Head of caudate nucleus (tissue), 42 donors: ENCODE results near the gene HTR1B.

ENCODE experiments used
- DNase-seq, 42 donors: peaks; one replicate each; pipeline versions ENCODE4 v3.0.0 to v3.0.0-alpha.2; 2020 to 2021; ENCODE audit warnings: mixed read lengths in 7 of 42
- intact Hi-C: fragments of 100-400 bp; cut with DNase I; formaldehyde crosslinking; loops from one replicate; pipeline ENCODE4 v1.15.0; 2022

The HTR1B gene

DNA sequence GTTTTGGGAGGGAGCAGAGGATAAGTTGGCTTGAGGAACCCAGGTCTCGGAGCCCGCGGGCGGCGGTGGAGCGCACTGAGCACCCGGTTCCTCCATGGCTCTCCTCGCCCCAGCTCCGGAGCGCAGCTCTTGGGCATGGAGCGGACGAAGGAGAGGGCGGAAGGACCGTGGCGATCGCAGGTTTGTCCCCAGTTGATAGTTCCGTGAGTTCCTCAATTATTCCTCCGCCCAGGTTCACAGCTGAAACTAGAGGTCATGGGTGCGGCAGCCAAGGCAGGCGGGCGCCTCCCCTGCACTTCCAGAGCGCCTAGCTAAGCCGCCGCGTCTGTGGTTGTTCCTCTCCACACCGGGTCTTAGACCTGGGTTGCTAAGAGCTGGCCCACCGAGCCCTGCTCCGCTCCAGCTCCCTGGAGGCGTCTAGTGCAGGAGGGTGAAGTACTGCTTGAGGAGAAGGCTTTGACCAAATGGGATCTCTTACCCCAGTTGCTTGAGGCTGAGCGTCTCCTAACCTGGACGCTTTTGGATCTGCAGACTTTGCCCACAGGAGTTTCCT, at the start of gene HTR1B:
Gene HTR1B (minus strand): TSS at position 184 of the 553 bp plus-strand sequence. CDS start 88 bp downstream, at position 96.
- intact Hi-C loops = no loop called here
- DNase-seq = peak in 38 of 42 donors; percentile 19 to 77 (median 50)

DNA sequence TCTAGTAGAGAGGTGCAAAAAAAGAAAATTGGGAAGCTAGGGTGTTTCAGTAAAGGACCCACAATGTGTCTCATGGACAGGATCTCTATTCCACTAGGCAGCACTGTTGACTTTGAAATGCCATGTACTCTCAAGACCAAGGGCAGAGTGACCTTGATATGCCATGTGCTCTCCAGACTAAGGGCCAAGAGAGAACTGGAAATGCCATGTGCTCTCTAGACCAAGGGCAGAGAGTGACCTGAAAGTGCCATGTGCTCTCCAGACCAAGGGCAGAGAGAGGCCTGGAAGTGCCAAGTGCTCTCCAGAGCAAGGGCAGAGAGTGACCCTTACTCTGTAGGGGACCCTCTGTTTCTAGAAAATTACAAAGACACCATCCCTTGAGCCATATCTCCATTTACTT, 49.3 kb upstream of the HTR1B start:
- intact Hi-C loops = no loop called here
- no peak for DNase-seq

DNA sequence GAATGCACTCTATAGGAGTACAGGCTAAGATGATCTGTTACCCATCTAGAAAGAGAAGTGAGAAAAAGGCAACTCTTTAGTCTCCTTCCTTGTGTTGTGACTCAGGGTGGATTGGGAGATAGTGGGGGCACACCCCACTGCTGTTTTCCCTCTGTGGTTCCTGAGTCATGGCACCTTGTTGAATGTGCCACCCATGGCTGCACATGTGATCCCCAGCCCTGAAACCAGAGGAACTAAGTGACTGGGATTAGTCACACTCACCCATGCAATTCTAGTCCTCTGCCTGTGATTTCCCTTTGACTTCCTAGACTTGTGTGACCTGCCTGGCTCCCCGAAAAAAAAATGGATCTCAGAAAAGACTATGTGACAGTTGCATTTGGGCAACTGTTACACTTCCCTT, 48.6 kb upstream of the HTR1B start:
- intact Hi-C loops = no loop called here
- DNase-seq = no peak

GRCh38 chr6:77502981-77503380, 39.7 kb upstream of the HTR1B start:
- no peak for DNase-seq
- intact Hi-C loops = no loop called here

- DNase-seq = no peak
- intact Hi-C loops = no loop called here
Measured at GRCh38 chr6:77492530-77492929, 29.2 kb upstream of the HTR1B start.

DNA sequence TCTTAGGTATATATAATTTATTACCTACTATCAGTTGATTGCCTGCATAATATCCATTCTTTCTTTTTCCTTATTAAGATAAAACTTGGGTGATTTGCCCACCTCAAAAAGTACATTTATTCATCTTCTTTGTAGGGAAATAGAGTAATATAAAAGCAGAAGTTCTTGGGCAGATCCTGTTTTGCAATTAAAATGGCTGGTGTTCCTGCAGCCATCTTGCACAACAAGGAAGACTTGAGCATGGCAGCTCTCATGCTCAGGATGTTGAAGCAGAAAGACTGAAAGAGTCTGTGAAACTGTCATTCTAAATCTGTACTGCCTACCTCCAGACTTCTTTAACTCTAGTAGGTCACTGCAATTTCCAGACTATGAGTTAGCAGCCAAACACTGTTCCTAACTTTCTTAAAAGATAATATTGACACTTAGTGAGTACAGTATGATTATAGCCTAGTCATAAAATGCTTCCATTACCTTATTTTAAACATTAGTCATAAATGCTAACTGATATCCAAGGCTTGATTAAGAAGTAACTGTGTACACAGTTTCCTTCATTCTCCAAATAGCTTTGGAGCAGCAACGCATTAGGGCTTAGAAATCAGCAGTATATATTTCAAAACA, 24.6 kb upstream of the HTR1B start:
- DNase-seq = no peak
- intact Hi-C loops = no loop called here

- intact Hi-C loops = no loop called here
- no peak for DNase-seq
Measured at GRCh38 chr6:77482981-77483380, 19.7 kb upstream of the HTR1B start.

DNA sequence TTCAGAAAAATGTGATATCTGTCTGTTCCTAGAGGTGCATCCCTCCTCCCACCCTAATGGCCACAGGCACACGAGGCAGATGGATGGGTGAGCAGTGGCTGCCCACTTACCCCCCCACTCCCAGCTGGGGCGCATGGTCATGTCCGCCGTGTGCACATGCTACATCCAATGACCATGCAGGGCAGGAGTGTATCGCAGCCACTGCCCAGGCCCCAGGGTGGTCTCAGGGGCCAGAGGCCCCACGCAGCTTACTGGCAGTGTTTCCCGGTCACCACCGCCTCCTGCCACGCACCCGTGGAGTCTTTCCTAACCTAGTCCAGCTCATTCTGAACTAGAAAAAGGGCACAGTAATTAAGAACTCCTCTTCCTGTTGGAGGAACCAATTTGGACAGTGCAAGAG, 11.7 kb upstream of the HTR1B start:
- intact Hi-C loops = no loop called here

GRCh38 chr6:77474286-77474956, 11.1 kb upstream of the HTR1B start:
- no peak for DNase-seq

More for the DNA sequence above, 11.7 kb upstream of the HTR1B start:
- no peak for DNase-seq

DNA sequence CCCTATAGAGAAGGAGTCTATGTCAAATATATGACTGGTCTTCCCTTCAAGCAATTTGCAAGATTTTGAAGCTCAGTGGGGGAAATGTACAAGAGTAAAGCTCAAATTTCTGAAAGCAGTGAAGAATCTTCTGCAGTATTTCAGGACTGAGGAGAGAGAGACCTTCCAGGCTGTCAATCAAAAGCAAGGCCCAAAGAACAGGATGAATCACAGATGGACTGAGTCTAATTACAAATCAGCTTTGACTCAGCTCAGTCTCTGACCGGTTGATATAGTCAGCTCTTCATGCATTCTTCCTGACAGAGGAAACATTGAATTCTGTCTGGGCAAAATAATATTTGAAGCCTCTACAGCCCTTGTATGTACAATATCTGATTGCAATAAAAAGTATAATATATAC, 7.7 kb upstream of the HTR1B start:
- intact Hi-C loops = no loop called here

More at GRCh38 chr6:77474286-77474956, 11.1 kb upstream of the HTR1B start:
- intact Hi-C loops = no loop called here

DNA sequence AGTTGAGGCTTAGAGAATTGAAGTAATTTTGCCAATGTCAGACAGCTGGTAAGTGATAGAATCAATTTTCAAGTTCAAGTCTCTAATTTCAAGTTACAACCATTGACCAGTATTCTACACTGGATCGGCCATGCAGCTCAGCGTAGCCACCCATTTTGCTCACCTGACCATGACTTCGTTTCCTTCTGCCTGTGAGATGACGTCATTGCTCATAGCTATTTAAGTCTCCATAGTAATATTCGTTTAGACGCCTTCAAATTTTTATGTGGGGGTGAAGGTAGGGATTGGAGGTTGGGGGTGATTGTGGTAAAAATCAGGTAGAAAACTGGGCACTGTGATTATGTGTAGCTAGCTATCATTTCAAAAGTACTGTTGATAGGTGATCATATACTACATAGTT, 5.6 kb upstream of the HTR1B start:
- DNase-seq = no peak
- intact Hi-C loops = no loop called here

More for the DNA sequence above, 7.7 kb upstream of the HTR1B start:
- DNase-seq = no peak

DNA sequence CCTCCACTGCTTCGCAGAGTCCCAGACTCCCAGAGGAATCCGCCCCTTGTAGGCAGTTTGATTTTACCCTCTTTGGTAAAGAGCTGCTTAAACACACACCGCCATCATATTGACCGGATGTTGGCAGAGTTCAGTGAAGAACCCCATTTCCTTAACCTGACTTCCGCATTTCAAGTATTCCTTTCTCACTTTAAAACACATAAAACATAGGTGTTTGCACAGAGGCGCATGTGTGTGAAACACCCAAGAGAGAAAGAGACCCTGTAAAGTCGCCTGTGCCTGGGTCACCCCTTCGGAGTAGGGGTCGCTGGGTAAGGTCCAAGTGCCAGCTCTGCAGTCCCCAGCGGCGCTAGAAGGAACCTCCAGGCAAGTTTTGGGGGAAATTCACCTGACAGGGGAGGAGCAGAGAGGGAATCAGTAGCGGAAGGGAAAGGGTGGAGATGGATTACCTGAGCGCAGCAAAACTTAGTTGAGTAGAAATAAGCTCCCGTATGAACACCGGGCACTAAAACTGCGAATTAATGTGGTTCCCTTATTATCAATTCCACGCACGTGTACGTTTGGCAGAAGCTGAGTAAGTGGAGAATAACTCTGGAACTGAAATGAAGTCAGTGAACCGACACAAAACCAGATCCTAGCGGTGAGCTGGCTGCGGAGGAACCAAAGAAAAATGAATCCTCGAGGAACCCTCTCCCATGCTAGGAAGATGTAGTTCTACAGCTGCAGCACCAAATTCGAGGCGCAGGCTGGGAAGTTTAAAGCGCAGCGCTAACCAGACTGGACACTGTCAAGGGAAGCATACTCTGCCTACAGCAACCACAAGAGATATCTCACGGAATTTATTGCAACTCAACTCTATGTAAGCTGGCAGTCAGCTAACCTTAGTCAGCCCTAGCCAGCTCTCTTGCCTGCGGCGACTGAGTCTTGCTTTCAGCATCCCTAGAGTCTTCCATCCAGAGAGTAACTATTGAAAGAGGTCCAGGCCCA, 3.5 kb upstream of the HTR1B start:
- intact Hi-C loops = no loop called here
- peak in 16 of 42 donors; percentile 9 to 54 (median 26) for DNase-seq

- DNase-seq = peak in 38 of 42 donors; percentile 19 to 78 (median 54)
- intact Hi-C loops = no loop called here
Measured at GRCh38 chr6:77466055-77466450, 2.8 kb upstream of the HTR1B start.

- peak in 1 of 42 donors; percentile 25 for DNase-seq
- intact Hi-C loops = no loop called here
Measured at GRCh38 chr6:77464495-77464867, 1.2 kb upstream of the HTR1B start.

DNA sequence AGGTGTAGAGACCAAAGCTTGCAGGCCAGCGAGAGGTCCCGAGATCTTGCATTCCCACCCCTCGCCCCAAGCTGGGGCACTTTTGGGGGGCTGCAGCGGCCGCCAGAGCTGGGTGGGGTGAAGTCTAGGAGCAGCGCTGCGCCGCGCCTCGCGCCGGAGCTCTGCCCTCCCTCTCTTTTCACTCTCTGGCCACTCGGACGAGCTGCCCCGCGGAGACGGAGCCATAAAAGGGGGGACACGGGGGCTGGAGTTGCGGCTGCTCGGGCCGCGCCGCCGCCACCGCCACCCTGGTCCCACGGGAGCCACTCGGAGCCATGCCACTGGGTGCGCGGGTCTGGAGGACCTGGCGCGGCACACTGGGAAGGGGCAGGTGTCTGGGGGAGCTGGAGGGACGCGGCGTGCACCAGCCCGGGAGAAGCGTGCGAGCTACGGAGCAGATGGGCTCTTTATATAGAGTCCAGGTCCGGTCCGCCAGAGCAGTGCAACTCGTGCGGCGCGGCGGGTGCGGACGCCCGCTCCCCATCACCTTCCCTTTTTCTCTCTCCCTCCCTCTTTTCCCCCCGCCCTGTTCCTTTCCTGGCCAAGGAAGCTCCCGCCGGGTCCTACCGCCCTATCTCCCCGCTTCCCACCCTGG, 687 bp upstream of the HTR1B start:
- DNase-seq = peak in 40 of 42 donors; percentile 6 to 85 (median 55)
- intact Hi-C loops = no loop called here

- peak in 36 of 42 donors; percentile 9 to 79 (median 53) for DNase-seq
- intact Hi-C loops = no loop called here
Measured at GRCh38 chr6:77462359-77463307, 658 bp downstream of the HTR1B start.

- DNase-seq = peak in 2 of 42 donors; percentile 18 to 26
- intact Hi-C loops = no loop called here
Measured at GRCh38 chr6:77461796-77462195, 1.5 kb downstream of the HTR1B start.

DNA sequence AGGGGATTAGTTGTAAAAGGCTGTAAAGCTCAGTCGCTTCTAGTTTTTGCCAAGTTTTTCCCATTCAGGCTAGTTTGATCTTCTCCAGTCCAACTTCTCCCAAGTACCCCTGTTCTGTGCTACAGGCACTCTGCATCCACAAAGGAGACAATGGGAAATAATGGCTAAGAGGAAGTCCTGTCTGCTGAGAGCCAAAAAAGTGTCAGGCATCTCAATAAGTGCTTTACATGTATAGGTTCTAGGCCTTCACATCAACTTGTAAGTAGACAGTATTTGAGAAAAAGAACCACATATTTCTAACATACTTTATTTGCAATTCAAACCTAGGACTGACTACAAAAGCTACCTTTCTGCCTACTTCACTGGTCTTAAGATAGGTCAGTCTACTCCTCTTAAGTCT, 4.9 kb downstream of the HTR1B start:
- no peak for DNase-seq
- intact Hi-C loops = loop anchor here (10.0 kb wide), 1 partner anchor 1524 kb away; no protein-coding TSS in a partner anchor
